Neural cell (in vitro differentiated cells): ENCODE data around the gene EIF2AK2. TPM values are rescaled to one million over a fixed set of nuclear protein-coding genes. Genes with fewer than 3 reads are reported as not detected.

ENCODE experiments used
- H2AFZ ChIP-seq: fragments of 200-600, 300-800 bp; sonication (generic), shearing (Covaris generic); 2 replicates; pipeline ENCODE4 v1.6.0; 2014; ENCODE audit warnings: low read depth, mild to moderate bottlenecking, antibody characterized with exemption, low read length, moderate library complexity
- H3F3A ChIP-seq: fragments of 200-600 bp; shearing (Covaris generic); 2 replicates; pipeline ENCODE4 v1.6.1; 2016; ENCODE audit warnings: mild to moderate bottlenecking, moderate library complexity, mixed read lengths, antibody characterized with exemption, low read length; ENCODE audit not compliant: insufficient read depth, poor library complexity, severe bottlenecking
- H3K27ac ChIP-seq: fragments of 200-600, 300-800 bp; sonication (generic), shearing (Covaris generic); 2 replicates; pipeline ENCODE4 v1.5.1; 2014; ENCODE audit warnings: mild to moderate bottlenecking, low read length, moderate library complexity
- H3K27me3 ChIP-seq: fragments of 300-800, 200-600 bp; sonication (generic), shearing (Covaris generic); 2 replicates; pipeline ENCODE4 v1.6.0; 2014; ENCODE audit warnings: mild to moderate bottlenecking, low read depth, low read length, moderate library complexity; ENCODE audit not compliant: insufficient read depth
- H3K36me3 ChIP-seq: fragments of 300-800, 200-600 bp; sonication (generic), shearing (Covaris generic); 2 replicates; pipeline ENCODE4 v1.5.1; 2014; ENCODE audit warnings: mild to moderate bottlenecking, antibody characterized with exemption, low read length, moderate library complexity; ENCODE audit not compliant: insufficient read depth
- H3K4me2 ChIP-seq: fragments of 300-800, 200-600 bp; sonication (generic), shearing (Covaris generic); 2 replicates; pipeline ENCODE4 v1.6.0; 2014; ENCODE audit warnings: mild to moderate bottlenecking, low read length
- H3K4me3 ChIP-seq: fragments of 300-800, 200-600 bp; sonication (generic), shearing (Covaris generic); 2 replicates; pipeline ENCODE4 v1.5.1; 2014; ENCODE audit warnings: mild to moderate bottlenecking, low read length, moderate library complexity
- H3K79me2 ChIP-seq: fragments of 200-600 bp; shearing (Covaris generic); replicated peaks from 2 replicates; pipeline ENCODE4 v1.6.0; 2014; ENCODE audit warnings: mild to moderate bottlenecking, low read length, moderate library complexity; ENCODE audit not compliant: insufficient read depth
- H3K9ac ChIP-seq: fragments of 300-800, 200-600 bp; sonication (generic), shearing (Covaris generic); 2 replicates; pipeline ENCODE4 v1.6.1; 2016; ENCODE audit warnings: mild to moderate bottlenecking, low read length, mixed read lengths
- H3K9me2 ChIP-seq: fragments of 200-600 bp; shearing (Covaris generic); 2 replicates; pipeline ENCODE4 v1.6.1; 2016; ENCODE audit warnings: mild to moderate bottlenecking, low read length, mixed read lengths; ENCODE audit not compliant: insufficient read depth
- H3K9me3 ChIP-seq: fragments of 200-600, 300-800 bp; sonication (generic), shearing (Covaris generic); 2 replicates; pipeline ENCODE4 v1.6.1; 2016; ENCODE audit warnings: mild to moderate bottlenecking, mixed run types, low read length, moderate library complexity, mixed read lengths
- H4K20me1 ChIP-seq: fragments of 200-600 bp; shearing (Covaris generic); 2 replicates; pipeline ENCODE4 v1.6.1; 2016; ENCODE audit warnings: mild to moderate bottlenecking, mixed run types; ENCODE audit not compliant: insufficient read depth
- CTCF ChIP-seq: fragments of 450-650 bp; IDR thresholded peaks from 2 replicates; pipeline ENCODE4 v1.5.1; 2014; ENCODE audit warnings: antibody characterized with exemption, mild to moderate bottlenecking, moderate library complexity; ENCODE audit not compliant: poor library complexity, severe bottlenecking
- EP300 ChIP-seq: fragments of 450-650 bp; conservative IDR thresholded peaks from 2 replicates; pipeline ENCODE4 v1.6.1; 2014; ENCODE audit warnings: antibody characterized with exemption, mild to moderate bottlenecking, moderate library complexity; ENCODE audit not compliant: poor library complexity, severe bottlenecking
- EZH2 ChIP-seq: fragments of 200-600, 300-800 bp; shearing (Covaris generic), sonication (generic); IDR thresholded peaks from 2 replicates; pipeline ENCODE4 v1.6.1; 2014; ENCODE audit warnings: antibody characterized with exemption, low read length, borderline replicate concordance, mild to moderate bottlenecking; ENCODE audit not compliant: insufficient read depth, poor library complexity, severe bottlenecking
- MXI1 ChIP-seq: fragments of 450-650 bp; conservative IDR thresholded peaks from 2 replicates; pipeline ENCODE4 v1.6.1; 2014; ENCODE audit warnings: antibody characterized with exemption, mild to moderate bottlenecking; ENCODE audit not compliant: poor library complexity, severe bottlenecking
- POLR2AphosphoS5 ChIP-seq: IDR thresholded peaks from 2 replicates; pipeline ENCODE4 v1.6.1; 2012
- RAD21 ChIP-seq: fragments of 450-650 bp; conservative IDR thresholded peaks from 2 replicates; pipeline ENCODE4 v1.6.1; 2014; ENCODE audit warnings: antibody characterized with exemption, mild to moderate bottlenecking, moderate library complexity
- SMC3 ChIP-seq: fragments of 450-650 bp; conservative IDR thresholded peaks from 2 replicates; pipeline ENCODE4 v1.6.1; 2014; ENCODE audit warnings: antibody characterized with exemption, mild to moderate bottlenecking, moderate library complexity; ENCODE audit not compliant: poor library complexity
- TAF1 ChIP-seq: IDR thresholded peaks from 2 replicates; pipeline ENCODE4 v1.6.1; 2012; ENCODE audit warnings: low read depth
- polyA plus RNA-seq: library from polyadenylated mRNA; depleted of rRNA; stranded (reverse); fragments of >200 nt; gene quantifications from 2 replicates; pipeline ENCODE4 v1.2.3, GENCODE V29; 2014
- TF ChIP-seq, protein P1 (sequence below): IDR thresholded peaks from 2 replicates; pipeline ENCODE4 v1.6.1; 2012; ENCODE audit warnings: borderline replicate concordance

EIF2AK2 gene
- polyA plus RNA-seq, 1 donor from 2014 or later: 2.5 TPM

GRCh38 chr2:37061776-37062175 lies 95.0 kb downstream of the EIF2AK2 start:
- Histone ChIP-seq H3K27ac (no peak overlapping the region), H3K9me2 (no peaks in the 10 kb centered on the region), H3K4me3 (no peak overlapping the region), H3K36me3 (peaks cover 16% of the 10 kb centered on the region), H4K20me1 (no peaks in the 10 kb centered on the region), H3K27me3 (no peaks in the 10 kb centered on the region), H3K9ac (no peak overlapping the region), H3K79me2 (no peaks in the 10 kb centered on the region), H2AFZ (no peak overlapping the region), H3K4me2 (no peak overlapping the region), H3K9me3 (no peaks in the 10 kb centered on the region), H3F3A (no peaks in the 10 kb centered on the region)
- TF ChIP-seq TAF1: no peak
- no peak for TF ChIP-seq CTCF
- no peak for TF ChIP-seq EZH2

- Histone ChIP-seq H3K27me3 (no peaks in the 10 kb centered on the region), H3F3A (no peaks in the 10 kb centered on the region), H3K36me3 (peaks cover 16% of the 10 kb centered on the region), H3K9me2 (no peaks in the 10 kb centered on the region), H4K20me1 (no peaks in the 10 kb centered on the region), H3K9me3 (no peaks in the 10 kb centered on the region), H2AFZ (no peak overlapping the region), H3K27ac (no peak overlapping the region), H3K4me3 (no peak overlapping the region), H3K79me2 (no peaks in the 10 kb centered on the region), H3K4me2 (no peak overlapping the region), H3K9ac (no peak overlapping the region)
- TF ChIP-seq MXI1: no peak
- TF ChIP-seq POLR2AphosphoS5: no peak
- no peak for TF ChIP-seq EP300
- no peak for TF ChIP-seq SMC3
- TF ChIP-seq TAF1: no peak
- TF ChIP-seq CTCF: no peak
- no peak for TF ChIP-seq RAD21
- TF ChIP-seq, protein P1, sequence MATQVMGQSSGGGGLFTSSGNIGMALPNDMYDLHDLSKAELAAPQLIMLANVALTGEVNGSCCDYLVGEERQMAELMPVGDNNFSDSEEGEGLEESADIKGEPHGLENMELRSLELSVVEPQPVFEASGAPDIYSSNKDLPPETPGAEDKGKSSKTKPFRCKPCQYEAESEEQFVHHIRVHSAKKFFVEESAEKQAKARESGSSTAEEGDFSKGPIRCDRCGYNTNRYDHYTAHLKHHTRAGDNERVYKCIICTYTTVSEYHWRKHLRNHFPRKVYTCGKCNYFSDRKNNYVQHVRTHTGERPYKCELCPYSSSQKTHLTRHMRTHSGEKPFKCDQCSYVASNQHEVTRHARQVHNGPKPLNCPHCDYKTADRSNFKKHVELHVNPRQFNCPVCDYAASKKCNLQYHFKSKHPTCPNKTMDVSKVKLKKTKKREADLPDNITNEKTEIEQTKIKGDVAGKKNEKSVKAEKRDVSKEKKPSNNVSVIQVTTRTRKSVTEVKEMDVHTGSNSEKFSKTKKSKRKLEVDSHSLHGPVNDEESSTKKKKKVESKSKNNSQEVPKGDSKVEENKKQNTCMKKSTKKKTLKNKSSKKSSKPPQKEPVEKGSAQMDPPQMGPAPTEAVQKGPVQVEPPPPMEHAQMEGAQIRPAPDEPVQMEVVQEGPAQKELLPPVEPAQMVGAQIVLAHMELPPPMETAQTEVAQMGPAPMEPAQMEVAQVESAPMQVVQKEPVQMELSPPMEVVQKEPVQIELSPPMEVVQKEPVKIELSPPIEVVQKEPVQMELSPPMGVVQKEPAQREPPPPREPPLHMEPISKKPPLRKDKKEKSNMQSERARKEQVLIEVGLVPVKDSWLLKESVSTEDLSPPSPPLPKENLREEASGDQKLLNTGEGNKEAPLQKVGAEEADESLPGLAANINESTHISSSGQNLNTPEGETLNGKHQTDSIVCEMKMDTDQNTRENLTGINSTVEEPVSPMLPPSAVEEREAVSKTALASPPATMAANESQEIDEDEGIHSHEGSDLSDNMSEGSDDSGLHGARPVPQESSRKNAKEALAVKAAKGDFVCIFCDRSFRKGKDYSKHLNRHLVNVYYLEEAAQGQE: no peak
Measured at GRCh38 chr2:37061013-37061711, 95.6 kb downstream of the EIF2AK2 start.
